Measurements from ENCODE around the gene CIC. TPM values are rescaled to one million over a fixed set of nuclear protein-coding genes. Genes with fewer than 3 reads are reported as not detected.

Gene CIC
- total and polyA plus RNA-seq, 9 of the 15 experiments (the other 6 are each of a cell fraction or from before 2014, with no cell fraction given): 0.07 to 44.7 (median 8.6) TPM

DNA sequence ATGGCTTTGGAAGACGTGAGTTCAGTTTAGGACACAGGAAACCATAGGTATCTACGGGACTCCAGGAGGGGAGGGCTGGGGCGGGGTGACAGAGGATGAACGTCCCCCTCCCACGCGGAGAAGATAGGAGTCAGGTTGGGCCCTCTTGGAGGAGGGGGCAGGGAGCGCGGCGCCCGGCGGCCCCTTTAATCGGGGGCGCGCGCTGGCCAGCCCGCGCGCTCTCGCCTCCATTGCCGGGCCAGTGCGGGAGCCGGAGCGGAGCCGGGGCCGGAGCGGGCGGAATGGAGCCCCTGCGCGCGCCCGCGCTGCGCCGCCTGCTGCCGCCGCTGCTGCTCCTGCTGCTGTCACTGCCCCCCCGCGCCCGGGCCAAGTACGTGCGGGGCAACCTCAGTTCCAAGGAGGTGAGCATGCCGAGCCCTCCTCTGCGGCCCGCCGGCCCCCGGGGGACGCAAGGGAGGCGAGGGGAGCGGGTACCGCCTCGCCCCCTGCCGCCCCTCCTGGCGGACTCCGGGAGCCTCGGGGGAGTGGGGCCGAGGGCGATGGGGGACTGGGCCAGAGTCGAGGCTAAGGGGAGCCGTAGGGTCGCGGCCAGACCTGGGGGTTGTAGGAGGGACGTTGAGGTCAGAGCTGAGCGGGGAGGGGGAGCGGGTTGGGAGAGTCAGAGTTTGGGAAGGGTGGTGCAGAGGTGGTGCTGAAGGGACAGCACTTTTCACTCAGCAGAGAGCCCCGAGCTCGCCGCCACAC is 44.2 kb downstream of the CIC start, which contains the start of gene TMEM145 (continued):
- TF ChIP-seq, protein P1, sequence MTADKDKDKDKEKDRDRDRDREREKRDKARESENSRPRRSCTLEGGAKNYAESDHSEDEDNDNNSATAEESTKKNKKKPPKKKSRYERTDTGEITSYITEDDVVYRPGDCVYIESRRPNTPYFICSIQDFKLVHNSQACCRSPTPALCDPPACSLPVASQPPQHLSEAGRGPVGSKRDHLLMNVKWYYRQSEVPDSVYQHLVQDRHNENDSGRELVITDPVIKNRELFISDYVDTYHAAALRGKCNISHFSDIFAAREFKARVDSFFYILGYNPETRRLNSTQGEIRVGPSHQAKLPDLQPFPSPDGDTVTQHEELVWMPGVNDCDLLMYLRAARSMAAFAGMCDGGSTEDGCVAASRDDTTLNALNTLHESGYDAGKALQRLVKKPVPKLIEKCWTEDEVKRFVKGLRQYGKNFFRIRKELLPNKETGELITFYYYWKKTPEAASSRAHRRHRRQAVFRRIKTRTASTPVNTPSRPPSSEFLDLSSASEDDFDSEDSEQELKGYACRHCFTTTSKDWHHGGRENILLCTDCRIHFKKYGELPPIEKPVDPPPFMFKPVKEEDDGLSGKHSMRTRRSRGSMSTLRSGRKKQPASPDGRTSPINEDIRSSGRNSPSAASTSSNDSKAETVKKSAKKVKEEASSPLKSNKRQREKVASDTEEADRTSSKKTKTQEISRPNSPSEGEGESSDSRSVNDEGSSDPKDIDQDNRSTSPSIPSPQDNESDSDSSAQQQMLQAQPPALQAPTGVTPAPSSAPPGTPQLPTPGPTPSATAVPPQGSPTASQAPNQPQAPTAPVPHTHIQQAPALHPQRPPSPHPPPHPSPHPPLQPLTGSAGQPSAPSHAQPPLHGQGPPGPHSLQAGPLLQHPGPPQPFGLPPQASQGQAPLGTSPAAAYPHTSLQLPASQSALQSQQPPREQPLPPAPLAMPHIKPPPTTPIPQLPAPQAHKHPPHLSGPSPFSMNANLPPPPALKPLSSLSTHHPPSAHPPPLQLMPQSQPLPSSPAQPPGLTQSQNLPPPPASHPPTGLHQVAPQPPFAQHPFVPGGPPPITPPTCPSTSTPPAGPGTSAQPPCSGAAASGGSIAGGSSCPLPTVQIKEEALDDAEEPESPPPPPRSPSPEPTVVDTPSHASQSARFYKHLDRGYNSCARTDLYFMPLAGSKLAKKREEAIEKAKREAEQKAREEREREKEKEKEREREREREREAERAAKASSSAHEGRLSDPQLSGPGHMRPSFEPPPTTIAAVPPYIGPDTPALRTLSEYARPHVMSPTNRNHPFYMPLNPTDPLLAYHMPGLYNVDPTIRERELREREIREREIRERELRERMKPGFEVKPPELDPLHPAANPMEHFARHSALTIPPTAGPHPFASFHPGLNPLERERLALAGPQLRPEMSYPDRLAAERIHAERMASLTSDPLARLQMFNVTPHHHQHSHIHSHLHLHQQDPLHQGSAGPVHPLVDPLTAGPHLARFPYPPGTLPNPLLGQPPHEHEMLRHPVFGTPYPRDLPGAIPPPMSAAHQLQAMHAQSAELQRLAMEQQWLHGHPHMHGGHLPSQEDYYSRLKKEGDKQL (CRISPR knock-in tag; IDR thresholded peaks at IDR 0.05; ENCODE audit: borderline replicate concordance): no peak
- no peak for TF ChIP-seq ZNF134 (CRISPR knock-in tag; conservative IDR thresholded peaks at IDR 0.05)
- TF ChIP-seq TCFL5 (CRISPR knock-in tag; conservative IDR thresholded peaks at IDR 0.05): no peak
- TF ChIP-seq HNRNPUL1 (IDR thresholded peaks at IDR 0.05; ENCODE audit: low read length): no peak
- TF ChIP-seq HNRNPK (IDR thresholded peaks at IDR 0.05; ENCODE audit: low read depth, low read length, poor library complexity, severe bottlenecking): no peak
- no peak for TF ChIP-seq CAMTA2 (CRISPR knock-in tag; conservative IDR thresholded peaks at IDR 0.05)
- no peak for TF ChIP-seq NR2F6 (CRISPR knock-in tag; IDR thresholded peaks at IDR 0.05)
- no peak for TF ChIP-seq ZNF316 (IDR thresholded peaks at IDR 0.05)
- TF ChIP-seq, protein P2, sequence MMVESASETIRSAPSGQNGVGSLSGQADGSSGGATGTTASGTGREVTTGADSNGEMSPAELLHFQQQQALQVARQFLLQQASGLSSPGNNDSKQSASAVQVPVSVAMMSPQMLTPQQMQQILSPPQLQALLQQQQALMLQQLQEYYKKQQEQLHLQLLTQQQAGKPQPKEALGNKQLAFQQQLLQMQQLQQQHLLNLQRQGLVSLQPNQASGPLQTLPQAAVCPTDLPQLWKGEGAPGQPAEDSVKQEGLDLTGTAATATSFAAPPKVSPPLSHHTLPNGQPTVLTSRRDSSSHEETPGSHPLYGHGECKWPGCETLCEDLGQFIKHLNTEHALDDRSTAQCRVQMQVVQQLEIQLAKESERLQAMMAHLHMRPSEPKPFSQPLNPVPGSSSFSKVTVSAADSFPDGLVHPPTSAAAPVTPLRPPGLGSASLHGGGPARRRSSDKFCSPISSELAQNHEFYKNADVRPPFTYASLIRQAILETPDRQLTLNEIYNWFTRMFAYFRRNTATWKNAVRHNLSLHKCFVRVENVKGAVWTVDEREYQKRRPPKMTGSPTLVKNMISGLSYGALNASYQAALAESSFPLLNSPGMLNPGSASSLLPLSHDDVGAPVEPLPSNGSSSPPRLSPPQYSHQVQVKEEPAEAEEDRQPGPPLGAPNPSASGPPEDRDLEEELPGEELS (CRISPR knock-in tag; IDR thresholded peaks at IDR 0.05; ENCODE audit: borderline replicate concordance): 0 out of 2 replicates have a peak, but pooled peaks have one; percentile 60
- no peak for TF ChIP-seq SRSF3 (IDR thresholded peaks at IDR 0.05; ENCODE audit: insufficient read depth, low read length)
- TF ChIP-seq, protein P3, sequence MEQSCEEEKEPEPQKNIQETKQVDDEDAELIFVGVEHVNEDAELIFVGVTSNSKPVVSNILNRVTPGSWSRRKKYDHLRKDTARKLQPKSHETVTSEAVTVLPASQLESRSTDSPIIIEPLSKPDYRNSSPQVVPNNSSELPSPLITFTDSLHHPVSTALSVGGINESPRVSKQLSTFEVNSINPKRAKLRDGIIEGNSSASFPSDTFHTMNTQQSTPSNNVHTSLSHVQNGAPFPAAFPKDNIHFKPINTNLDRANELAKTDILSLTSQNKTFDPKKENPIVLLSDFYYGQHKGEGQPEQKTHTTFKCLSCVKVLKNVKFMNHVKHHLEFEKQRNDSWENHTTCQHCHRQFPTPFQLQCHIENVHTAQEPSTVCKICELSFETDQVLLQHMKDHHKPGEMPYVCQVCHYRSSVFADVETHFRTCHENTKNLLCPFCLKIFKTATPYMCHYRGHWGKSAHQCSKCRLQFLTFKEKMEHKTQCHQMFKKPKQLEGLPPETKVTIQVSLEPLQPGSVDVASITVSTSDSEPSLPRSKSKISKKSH (CRISPR knock-in tag; IDR thresholded peaks at IDR 0.05): no peak
- TF ChIP-seq, protein P4, sequence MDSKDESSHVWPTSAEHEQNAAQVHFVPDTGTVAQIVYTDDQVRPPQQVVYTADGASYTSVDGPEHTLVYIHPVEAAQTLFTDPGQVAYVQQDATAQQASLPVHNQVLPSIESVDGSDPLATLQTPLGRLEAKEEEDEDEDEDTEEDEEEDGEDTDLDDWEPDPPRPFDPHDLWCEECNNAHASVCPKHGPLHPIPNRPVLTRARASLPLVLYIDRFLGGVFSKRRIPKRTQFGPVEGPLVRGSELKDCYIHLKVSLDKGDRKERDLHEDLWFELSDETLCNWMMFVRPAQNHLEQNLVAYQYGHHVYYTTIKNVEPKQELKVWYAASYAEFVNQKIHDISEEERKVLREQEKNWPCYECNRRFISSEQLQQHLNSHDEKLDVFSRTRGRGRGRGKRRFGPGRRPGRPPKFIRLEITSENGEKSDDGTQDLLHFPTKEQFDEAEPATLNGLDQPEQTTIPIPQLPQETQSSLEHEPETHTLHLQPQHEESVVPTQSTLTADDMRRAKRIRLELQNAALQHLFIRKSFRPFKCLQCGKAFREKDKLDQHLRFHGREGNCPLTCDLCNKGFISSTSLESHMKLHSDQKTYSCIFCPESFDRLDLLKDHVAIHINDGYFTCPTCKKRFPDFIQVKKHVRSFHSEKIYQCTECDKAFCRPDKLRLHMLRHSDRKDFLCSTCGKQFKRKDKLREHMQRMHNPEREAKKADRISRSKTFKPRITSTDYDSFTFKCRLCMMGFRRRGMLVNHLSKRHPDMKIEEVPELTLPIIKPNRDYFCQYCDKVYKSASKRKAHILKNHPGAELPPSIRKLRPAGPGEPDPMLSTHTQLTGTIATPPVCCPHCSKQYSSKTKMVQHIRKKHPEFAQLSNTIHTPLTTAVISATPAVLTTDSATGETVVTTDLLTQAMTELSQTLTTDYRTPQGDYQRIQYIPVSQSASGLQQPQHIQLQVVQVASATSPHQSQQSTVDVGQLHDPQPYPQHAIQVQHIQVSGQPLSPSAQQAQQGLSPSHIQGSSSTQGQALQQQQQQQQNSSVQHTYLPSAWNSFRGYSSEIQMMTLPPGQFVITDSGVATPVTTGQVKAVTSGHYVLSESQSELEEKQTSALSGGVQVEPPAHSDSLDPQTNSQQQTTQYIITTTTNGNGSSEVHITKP (IDR thresholded peaks at IDR 0.05; ENCODE audit: partially characterized antibody): peak; percentile 59
- no peak for TF ChIP-seq TAF7 (tag; IDR thresholded peaks at IDR 0.05)
- no peak for TF ChIP-seq SOX6 (IDR thresholded peaks at IDR 0.05)
- no peak for TF ChIP-seq PPARD (CRISPR knock-in tag; IDR thresholded peaks at IDR 0.05)
- peak; percentile 98 for TF ChIP-seq EHMT2 (IDR thresholded peaks at IDR 0.05)
